HG02938 (cell line): ENCODE data around the gene MYO18B.

Experiments
- ATAC-seq: cut with Tn5 transposase; IDR thresholded peaks from one replicate; pipeline ENCODE4 v1.9.1; 2021; ENCODE audit warnings: mild to moderate bottlenecking, moderate library complexity; ENCODE audit not compliant: unreplicated experiment

The MYO18B gene

DNA sequence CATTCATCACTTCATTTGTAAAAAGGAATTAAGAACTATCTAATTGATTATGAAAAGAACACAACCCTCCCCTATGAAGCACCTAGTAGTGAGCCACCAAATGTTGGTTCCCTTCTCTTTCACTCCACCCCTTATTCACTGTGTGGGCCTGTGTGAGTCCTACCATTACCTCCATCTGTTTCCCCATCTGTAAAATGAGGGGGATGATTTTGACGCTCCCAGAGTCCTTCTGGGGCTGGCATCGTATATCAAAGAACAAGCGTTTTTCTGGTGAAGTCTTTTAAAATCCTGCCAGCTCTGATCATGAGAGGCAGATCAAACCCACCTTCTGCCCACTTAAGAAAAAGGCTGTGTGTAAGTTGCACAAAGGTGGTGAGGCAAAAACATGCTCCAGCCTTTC is 330.6 kb downstream of the MYO18B start:
- ATAC-seq, result no peak

DNA sequence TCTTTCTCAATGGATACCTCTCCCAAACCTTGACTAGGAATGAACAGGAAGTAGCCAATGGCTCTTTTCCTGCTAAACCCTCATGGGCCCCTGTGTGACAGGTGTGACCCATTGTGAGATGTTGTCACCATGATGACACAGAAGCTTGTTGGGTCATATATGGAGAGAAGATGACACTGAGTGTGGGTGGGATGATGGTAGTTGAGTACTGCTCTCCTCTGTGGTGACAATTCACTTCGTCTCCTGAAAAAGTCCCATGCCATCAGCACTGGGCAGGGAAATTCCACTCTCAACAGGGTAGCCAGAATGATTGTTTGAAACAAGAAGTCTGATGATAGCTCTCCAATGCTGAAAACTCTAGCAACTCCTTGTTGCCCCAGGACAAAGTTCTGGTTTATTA is 333.3 kb downstream of the MYO18B start:
- ATAC-seq, result no peak

DNA sequence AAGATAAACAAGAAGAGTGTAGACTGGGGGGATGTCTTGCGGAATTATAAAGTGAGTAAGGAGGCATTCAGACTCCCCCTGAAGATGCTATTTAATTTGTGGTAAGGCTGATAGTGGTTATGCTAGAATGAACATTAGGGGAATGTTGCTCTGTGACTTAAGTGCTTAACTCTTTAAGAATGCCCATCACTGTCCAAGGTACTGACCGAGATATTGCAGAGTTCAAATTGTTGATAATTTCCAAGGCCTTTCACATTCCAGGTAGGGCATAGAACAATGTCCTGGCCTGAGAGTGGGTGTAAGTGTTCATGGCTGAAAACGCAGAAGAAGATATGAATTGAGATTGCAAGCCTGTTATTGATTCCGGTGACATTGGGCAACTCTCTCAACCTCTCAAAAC is 337.0 kb downstream of the MYO18B start:
- no peak for ATAC-seq
